ENCODE measurements around the gene KCNMA1.

The KCNMA1 gene

GRCh38 chr10:77616766-77617165, 20.8 kb downstream of the KCNMA1 start:
- DNase-seq (ENCODE audit: low read depth), result no peak
- no peak for TF ChIP-seq CTCF (IDR thresholded peaks at IDR 0.05; ENCODE audit: control insufficient read depth, insufficient read depth, low read depth, low read length, missing control alignments)
- no peak overlapping the region for H3K4me3 ChIP-seq (ENCODE audit: control insufficient read depth, low read depth, low read length)

DNA sequence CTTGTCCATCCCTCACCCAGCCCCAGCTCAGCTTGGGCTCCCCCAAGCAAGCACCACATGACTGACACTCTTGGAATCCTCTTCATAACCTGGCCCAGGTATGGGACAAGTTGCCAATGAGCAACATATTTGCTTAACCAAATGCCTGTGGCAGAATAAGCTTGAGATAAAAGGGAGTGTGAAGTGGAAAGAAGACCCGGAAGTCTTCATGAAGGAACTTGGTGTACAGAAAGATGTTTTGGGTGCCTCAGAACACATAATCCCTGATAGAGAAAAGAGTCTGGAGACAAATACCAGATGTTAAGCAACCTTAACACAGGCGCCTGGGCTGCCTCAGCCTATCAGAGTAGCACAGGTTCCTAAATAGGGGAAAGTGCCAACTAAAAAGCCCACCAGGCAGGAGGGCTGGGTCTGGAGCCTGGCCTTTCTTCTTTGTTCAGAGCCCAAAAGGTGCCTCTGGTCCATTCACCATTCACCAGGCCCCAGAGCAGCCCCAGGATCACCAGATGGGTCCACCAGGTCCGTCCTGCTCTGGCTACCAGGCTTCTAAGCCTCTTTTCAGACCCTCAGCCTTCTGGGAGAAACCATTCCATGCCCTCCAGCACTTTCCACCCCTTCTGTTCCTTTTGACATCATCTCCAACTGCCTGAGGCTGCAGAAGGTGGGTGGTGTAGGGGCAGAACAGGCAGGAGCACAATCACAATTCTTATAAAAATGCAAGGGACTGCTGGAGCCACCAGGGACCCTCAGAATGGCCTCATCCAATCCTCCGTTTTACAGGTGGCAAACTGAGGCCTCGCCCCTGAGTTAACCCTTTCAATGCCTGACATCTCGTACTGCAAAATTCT, 22.6 kb downstream of the KCNMA1 start:
- no peak for TF ChIP-seq CTCF (IDR thresholded peaks at IDR 0.05; ENCODE audit: control insufficient read depth, insufficient read depth, low read depth, low read length, missing control alignments)
- DNase-seq (ENCODE audit: low read depth), result no peak

DNA sequence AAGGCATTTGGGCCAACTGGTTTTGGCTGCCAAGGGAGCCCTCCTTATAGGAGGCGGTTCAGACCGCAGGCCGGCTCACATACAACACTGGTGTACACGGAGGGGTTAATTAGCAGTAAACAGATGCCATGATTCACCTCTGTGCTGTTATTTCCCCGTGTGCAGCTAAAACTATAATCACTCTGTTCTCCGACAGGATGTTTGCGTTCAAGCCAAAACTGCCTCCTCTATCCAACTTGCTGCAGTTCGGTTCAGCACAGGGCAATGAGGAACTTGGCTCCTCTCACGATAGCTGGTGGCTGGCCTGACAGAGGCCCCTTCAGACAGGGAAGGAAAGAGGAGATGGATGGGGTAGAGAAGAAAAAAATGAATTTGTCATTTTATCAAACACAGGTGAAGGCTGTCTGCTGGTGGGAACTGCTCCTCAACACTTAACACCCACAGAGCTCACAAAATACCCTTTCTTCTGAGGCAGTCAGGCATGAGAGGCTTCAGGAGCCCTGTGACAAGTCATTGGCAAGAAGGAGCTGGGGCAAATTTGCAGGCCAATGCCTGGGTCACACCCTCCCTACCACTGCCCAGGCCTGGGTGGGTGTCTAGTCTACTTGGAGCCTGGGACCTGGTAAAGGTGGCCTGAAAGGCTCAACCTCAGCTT, 24.0 kb downstream of the KCNMA1 start:
- no peak for TF ChIP-seq CTCF (IDR thresholded peaks at IDR 0.05; ENCODE audit: control insufficient read depth, insufficient read depth, low read depth, low read length, missing control alignments)
- no peak for DNase-seq (ENCODE audit: low read depth)
- H3K4me3 ChIP-seq (ENCODE audit: control insufficient read depth, low read depth, low read length), result no peak overlapping the region

More for the DNA sequence above, 22.6 kb downstream of the KCNMA1 start:
- no peak overlapping the region for H3K4me3 ChIP-seq (ENCODE audit: control insufficient read depth, low read depth, low read length)

DNA sequence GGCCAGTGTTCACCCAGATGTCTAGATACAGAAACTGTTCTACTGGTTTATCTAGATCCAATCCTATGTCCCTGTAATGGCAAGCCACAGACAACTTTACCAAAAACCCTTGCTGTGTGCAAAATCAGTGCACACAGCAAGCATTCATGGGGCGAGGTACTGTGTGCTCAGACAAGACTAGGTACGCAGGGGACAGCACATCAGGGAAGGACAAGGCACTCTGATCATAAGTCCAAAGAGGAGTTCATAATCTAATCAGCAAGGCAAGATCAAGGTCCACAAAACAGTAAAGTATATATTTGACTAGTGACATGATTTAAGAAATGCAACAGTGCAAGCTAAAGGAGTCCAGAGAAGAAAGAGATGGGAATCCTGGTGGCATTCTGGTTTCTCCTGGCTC, 25.9 kb downstream of the KCNMA1 start:
- H3K4me3 ChIP-seq (ENCODE audit: control insufficient read depth, low read depth, low read length), result no peak overlapping the region
- no peak for TF ChIP-seq CTCF (IDR thresholded peaks at IDR 0.05; ENCODE audit: control insufficient read depth, insufficient read depth, low read depth, low read length, missing control alignments)
- no peak for DNase-seq (ENCODE audit: low read depth)

DNA sequence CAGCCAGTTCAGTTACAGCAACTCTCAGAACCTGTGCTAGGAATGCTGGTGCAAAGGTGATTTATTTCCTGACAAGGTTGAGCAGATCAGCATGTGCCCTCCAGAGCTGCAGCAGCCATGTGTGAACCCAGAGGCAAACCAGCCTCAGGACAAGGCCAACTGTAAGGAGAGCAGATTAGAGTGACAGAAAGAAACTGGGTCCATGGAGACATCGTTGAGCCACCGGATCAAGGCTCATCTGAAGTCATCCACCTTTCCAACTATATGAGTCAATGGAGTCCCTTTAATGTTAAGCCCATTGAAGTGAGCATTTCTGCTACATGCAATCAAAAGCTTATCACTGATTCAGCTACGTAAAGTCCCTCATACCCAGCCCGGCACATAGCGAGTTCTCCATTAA, 26.4 kb downstream of the KCNMA1 start:
- no peak for DNase-seq (ENCODE audit: low read depth)
- no peak for TF ChIP-seq CTCF (IDR thresholded peaks at IDR 0.05; ENCODE audit: control insufficient read depth, insufficient read depth, low read depth, low read length, missing control alignments)
- no peak overlapping the region for H3K4me3 ChIP-seq (ENCODE audit: control insufficient read depth, low read depth, low read length)

GRCh38 chr10:77609781-77610272, 27.8 kb downstream of the KCNMA1 start:
- TF ChIP-seq CTCF (IDR thresholded peaks at IDR 0.05; ENCODE audit: control insufficient read depth, insufficient read depth, low read depth, low read length, missing control alignments), result no peak
- no peak overlapping the region for H3K4me3 ChIP-seq (ENCODE audit: control insufficient read depth, low read depth, low read length)
- no peak for DNase-seq (ENCODE audit: low read depth)
